Esophagus muscularis mucosa (tissue), 3 donors: ENCODE data around the gene FOXO6.

Experiments
- CTCF ChIP-seq, 3 experiments: fragments of 200-600 bp in 2 of 3; fragments of 450-650 bp in 1 of 3; sonication (generic) in 2 of 3; IDR thresholded peaks; one replicate each; pipeline ENCODE4 v1.5.1; 2017 to 2019; ENCODE audit warnings: antibody characterized with exemption in 3 of 3, mild to moderate bottlenecking in 2 of 3, moderate library complexity in 1 of 3
- EP300 ChIP-seq: sonication (generic); formaldehyde crosslinking; IDR thresholded peaks from one replicate; pipeline ENCODE4 v1.6.1; 2017; ENCODE audit warnings: antibody characterized with exemption

GRCh38 chr1:41315146-41315822 is 46.0 kb upstream of the FOXO6 start:
- TF ChIP-seq CTCF (IDR thresholded peaks at IDR 0.05), result no peak
- TF ChIP-seq EP300, result no peak
